Thyroid gland (tissue), 4 donors: ENCODE results near the gene CDC42EP4. TPM values are rescaled to one million over a fixed set of nuclear protein-coding genes. Genes with fewer than 3 reads are reported as not detected.
A peak's percentile ranks its signal among the peaks of the same experiment; 100 is the strongest.

Source experiments
- DNase-seq, 2 donors: peaks; one replicate each; pipeline ENCODE4 v3.0.0-alpha.2; 2019
- H3K27ac ChIP-seq, 3 donors: fragments of 200-600 bp; sonication (generic); 1 replicate in 2 of 3; 2 replicates in 1 of 3; pipeline ENCODE4 v1.5.1; 2016 to 2019; ENCODE audit warnings: mild to moderate bottlenecking in 1 of 3, moderate library complexity in 1 of 3
- H3K27me3 ChIP-seq: fragments of 200-600 bp; sonication (generic); one replicate; pipeline ENCODE4 v1.5.1; 2019
- H3K36me3 ChIP-seq, 2 donors: fragments of 200-600 bp; sonication (generic); one replicate each; pipeline ENCODE4 v1.5.1; 2016 to 2019
- H3K4me1 ChIP-seq, 2 donors: fragments of 200-600 bp; sonication (generic); one replicate each; pipeline ENCODE4 v1.5.1; 2017 to 2019
- H3K4me3 ChIP-seq, 3 donors: fragments of 200-600 bp; sonication (generic); replicated peaks in 1 of 3; 1 replicate in 2 of 3; 2 replicates in 1 of 3; pipeline ENCODE4 v1.5.1; 2016; ENCODE audit warnings: mild to moderate bottlenecking in 1 of 3
- H3K9me3 ChIP-seq: fragments of 200-600 bp; sonication (generic); one replicate; pipeline ENCODE4 v1.5.1; 2017
- CTCF ChIP-seq, 6 experiments: fragments of 200-600 bp in 3 of 6; fragments of 450-650 bp in 3 of 6; sonication (generic) in 3 of 6; IDR thresholded peaks; one replicate each; pipeline ENCODE4 v1.5.1; 2016 to 2019; ENCODE audit warnings: antibody characterized with exemption in 6 of 6, mild to moderate bottlenecking in 2 of 6, inconsistent platforms in 1 of 6, moderate library complexity in 1 of 6
- POLR2A ChIP-seq, 2 donors: fragments of 450-650 bp; IDR thresholded peaks; one replicate each; pipeline ENCODE4 v1.6.1; 2017; ENCODE audit warnings: antibody characterized with exemption in 2 of 2, mild to moderate bottlenecking in 2 of 2, moderate library complexity in 1 of 2
- WGBS, 2 donors: methylation state at CpG; one replicate each; pipeline ENCODE4 v1.1.5; 2017; 5-methylcytosine and 5-hydroxymethylcytosine counted together
- intact Hi-C: fragments of 100-400 bp; cut with DNase I; formaldehyde crosslinking; loops from one replicate; pipeline ENCODE4 v1.15.1; 2023
- total RNA-seq, 4 donors: library from RNA; depleted of rRNA; stranded (reverse); fragments of >200 nt; gene quantifications; one replicate each; pipeline ENCODE4 v1.2.3, GENCODE V29; 2016

CDC42EP4 gene
- total RNA-seq, result 100 to 1,000 TPM in 2 of 4 donors, 10 to 100 TPM in 2; 68.7 to 172 (median 97.3) TPM

- Histone ChIP-seq H3K4me3 (peak within 1 kb of the TSS; percentile 63 to 99 (median 99)), H3K4me1 (peaks cover 28 to 36% of the 10 kb centered on the region in 2 donors), H3K27ac (peak within 1 kb of the TSS; percentile 96 to 100 (median 96)), H3K9me3 (no peaks in the 10 kb centered on the region), H3K27me3 (no peaks in the 10 kb centered on the region), H3K36me3 (no peaks in the 10 kb centered on the region)
- peak; percentile 95 to 96 for DNase-seq
- TF ChIP-seq CTCF (IDR thresholded peaks at IDR 0.05), result no peak
- peak; percentile 88 to 100 for TF ChIP-seq POLR2A (IDR thresholded peaks at IDR 0.05)
- intact Hi-C loops, result loop anchor here (2.0 kb wide), 1 partner anchor 53 kb away; no protein-coding TSS in a partner anchor
- WGBS, 2 donors, result 1 to 6% methylated on average over 7 to 25 of the region's 71 CpGs
These were observed at the start of gene CDC42EP4 for GRCh38 chr17:73311781-73312641. Gene CDC42EP4, minus strand, starts transcription at chr17:73312001. Its CDS starts 25,501 bp downstream, at chr17:73286500.

GRCh38 chr17:73360961-73361761 lies 49.4 kb upstream of the CDC42EP4 start:
- 81 to 85% methylated on average over 21 to 27 of the region's 29 CpGs for WGBS, 2 donors
- no peak for TF ChIP-seq POLR2A (IDR thresholded peaks at IDR 0.05)
- TF ChIP-seq CTCF (IDR thresholded peaks at IDR 0.05), result no peak
- Histone ChIP-seq H3K4me3 (no peak overlapping the region), H3K9me3 (no peaks in the 10 kb centered on the region), H3K4me1 (peaks cover 13 to 22% of the 10 kb centered on the region in 2 donors), H3K27ac (no peak overlapping the region), H3K36me3 (no peaks in the 10 kb centered on the region), H3K27me3 (no peaks in the 10 kb centered on the region)
- DNase-seq, result no peak
- intact Hi-C loops, result no loop called here

- WGBS, 2 donors, result 39 to 46% methylated on average over 7 of the region's 7 CpGs
- intact Hi-C loops, result no loop called here
- H3K36me3 ChIP-seq, result no peaks in the 10 kb centered on the region
These were observed 48.2 kb upstream of the CDC42EP4 start for GRCh38 chr17:73359987-73360410.

GRCh38 chr17:73359352-73359751 lies 47.6 kb upstream of the CDC42EP4 start:
- peaks cover 12 to 13% of the 10 kb centered on the region in 2 donors for H3K4me1 ChIP-seq
- WGBS, 2 donors, result 81 to 82% methylated on average over 10 of the region's 10 CpGs
- peak overlapping the region in 1 of 3 donors; percentile 33 for H3K27ac ChIP-seq
- no peak for DNase-seq
- no peaks in the 10 kb centered on the region for H3K9me3 ChIP-seq
- no peak for TF ChIP-seq POLR2A (IDR thresholded peaks at IDR 0.05)
- TF ChIP-seq CTCF (IDR thresholded peaks at IDR 0.05), result no peak
- H3K27me3 ChIP-seq, result no peaks in the 10 kb centered on the region
- H3K36me3 ChIP-seq, result no peaks in the 10 kb centered on the region
- no peak overlapping the region for H3K4me3 ChIP-seq
- intact Hi-C loops, result no loop called here

More at GRCh38 chr17:73359987-73360410, 48.2 kb upstream of the CDC42EP4 start:
- Histone ChIP-seq H3K27me3 (no peaks in the 10 kb centered on the region), H3K4me3 (no peak overlapping the region), H3K4me1 (peaks cover 13% of the 10 kb centered on the region in 2 donors), H3K9me3 (no peaks in the 10 kb centered on the region), H3K27ac (peak overlapping the region in 2 of 3 donors; percentile 33 to 47)
- peak; percentile 96 to 97 for DNase-seq
- peak in 4 of 6 experiments; percentile 30 to 52 (median 46) for TF ChIP-seq CTCF (IDR thresholded peaks at IDR 0.05)
- peak in 1 of 2 donors; percentile 47 for TF ChIP-seq POLR2A (IDR thresholded peaks at IDR 0.05)
